NCI-H524 (cell line): Measurements from ENCODE around the gene RNASEH2A.

Experiments
- DNase-seq, 2 experiments: peaks; one replicate each; lab custom pipeline; 2025; lab: John Stamatoyannopoulos, UW

The RNASEH2A gene

GRCh38 chr19:12859546-12859945 lies 53.2 kb downstream of the RNASEH2A start:
- DNase-seq = peak; percentile 68 to 78
